GM21786 (cell line): ENCODE results near the gene ATP10D.
"Not testable (repeated sequence)": the region's sequence is repeated elsewhere in the genome, so short reads cannot be mapped to it uniquely, and the experiment has no call there.

Experiments used
- ATAC-seq: cut with Tn5 transposase; IDR thresholded peaks from one replicate; pipeline ENCODE4 v1.9.1; 2021; ENCODE audit not compliant: unreplicated experiment

ATP10D gene

DNA sequence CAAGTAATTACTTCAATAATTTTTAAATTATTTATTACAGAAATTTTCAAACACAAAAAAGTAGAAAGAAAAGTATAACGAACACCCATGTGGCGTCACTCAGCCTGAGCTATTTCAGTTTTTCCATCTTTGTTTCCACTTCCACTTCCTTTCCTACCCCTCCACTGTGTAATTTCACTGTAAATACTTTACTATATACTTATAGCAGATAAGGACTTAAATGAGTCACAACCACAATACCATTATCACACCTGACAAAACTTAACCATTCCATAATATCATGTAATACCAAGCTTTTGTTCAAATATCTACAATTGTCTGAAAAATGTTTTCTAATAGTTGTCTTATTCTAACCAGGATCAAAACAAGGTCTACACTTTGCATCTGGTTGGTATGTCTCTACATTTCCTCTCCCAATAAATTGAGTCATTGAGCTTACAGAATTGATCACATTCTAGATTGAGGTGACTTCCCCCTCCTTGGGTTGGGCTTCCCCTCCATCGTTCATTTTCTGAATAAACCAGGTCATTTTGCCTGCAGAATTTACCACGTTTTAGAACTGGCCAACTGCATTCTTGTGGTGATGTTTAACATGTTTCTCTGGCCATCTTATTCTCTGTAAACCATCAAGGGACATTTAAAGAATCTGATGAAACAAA, 48.7 kb downstream of the ATP10D start:
- no peak for ATAC-seq

DNA sequence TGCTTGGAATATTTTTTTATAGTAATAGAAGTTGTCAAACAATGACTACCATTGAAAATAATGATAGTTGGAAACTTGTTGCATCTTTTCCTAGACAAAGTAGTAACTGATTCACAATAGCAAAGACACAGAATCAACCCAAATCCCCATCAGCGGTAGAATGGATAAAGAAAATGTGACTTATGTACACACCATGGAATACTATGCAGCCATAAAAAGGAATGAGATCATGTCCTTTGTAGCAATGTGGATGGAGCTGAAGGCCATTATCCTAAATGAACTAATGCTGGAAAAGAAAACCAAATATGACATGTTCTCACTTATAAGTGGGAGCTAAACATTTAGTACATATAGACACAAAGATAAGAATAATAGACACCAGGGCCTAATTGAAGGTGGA, 49.7 kb downstream of the ATP10D start:
- ATAC-seq, result no peak

DNA sequence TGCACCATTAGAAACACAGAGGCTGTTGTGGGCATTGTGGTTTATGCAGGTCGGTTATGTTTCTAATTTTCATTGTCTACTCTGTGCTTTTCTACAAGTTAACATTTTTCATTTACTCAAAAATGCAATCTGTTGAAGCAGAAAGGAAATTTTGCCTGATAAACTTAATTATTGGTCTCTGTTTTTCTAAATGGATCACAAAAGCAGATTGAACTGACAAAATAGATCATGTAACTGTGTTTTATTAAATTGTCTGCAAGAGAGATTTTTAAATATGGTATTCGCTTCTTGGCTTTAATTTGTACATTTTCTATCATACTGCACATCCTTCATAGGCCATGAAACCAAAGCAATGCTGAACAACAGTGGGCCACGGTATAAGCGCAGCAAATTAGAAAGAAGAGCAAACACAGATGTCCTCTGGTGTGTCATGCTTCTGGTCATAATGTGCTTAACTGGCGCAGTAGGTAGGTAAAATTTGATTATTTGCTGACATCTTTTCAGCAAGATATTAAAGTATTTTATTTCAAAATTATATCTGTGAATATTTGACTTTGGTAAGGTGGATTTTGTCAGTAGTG, 50.6 kb downstream of the ATP10D start:
- no peak for ATAC-seq

DNA sequence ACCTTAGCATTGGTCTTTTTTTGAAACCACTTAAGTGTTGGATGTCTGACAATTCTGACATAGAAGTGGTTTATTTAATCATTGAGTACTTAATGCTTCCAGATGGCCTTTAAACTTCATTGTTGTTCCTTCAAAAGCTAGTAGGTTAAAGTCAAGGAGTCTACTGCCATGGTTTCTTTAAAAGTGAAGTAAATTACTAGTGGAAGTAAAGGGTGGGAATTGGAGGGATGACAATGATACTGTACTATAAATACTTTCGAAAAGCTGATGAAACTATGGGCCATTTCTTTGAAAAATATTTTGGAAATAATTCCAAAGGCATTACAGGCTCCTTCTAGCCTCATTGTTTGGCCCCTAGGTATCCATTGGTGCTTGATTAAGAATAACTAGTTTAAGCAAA, 51.9 kb downstream of the ATP10D start:
- no peak for ATAC-seq

DNA sequence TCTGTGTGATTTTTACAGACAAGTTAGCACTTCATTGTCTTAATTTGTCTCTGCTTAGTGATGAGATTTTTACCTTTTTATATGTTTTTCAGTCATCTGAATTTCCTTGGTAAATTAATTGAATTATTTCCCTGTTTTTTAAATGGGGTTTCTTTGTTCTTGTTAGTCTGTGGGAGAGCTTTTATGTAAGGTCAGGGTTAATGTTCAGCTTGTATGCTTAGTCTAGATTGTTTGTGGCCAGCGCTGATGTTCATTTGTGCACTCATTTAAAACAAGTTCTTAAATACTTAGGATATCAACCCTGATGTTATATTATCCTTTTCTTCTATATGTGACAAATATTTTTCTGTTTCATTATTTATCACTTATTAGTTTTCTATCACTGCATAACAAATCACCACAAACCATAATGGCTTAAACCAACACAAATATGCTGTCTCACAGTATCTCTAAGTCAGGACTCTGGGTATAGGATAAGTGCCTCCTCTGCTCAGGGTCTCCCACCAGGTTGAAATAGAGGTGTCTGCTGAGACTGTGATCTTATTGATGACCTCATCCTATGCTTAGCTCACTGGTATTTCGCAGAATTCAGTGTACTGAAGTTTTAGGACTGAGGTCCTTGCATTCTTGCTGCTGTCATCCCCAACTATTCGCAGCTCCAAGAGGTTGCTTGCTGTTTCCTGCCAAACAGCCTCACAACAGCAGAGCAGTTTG, 53.2 kb downstream of the ATP10D start:
- ATAC-seq, result no peak

DNA sequence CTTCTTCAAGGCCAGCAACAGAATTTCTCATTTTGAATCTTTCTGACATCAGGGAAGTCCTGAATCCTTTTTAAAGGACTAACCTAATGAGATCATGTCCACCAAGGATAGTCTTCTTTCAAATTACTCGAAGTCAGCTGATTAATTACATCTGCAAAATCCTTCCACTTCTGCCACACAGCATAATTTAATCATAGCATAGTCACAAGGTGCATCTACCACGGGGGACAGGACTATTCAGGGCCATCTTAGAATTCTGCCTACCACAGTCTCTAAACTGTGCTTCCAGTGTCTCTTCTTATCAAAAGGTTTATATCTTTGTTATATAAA, 53.7 kb downstream of the ATP10D start:
- ATAC-seq, result no peak

DNA sequence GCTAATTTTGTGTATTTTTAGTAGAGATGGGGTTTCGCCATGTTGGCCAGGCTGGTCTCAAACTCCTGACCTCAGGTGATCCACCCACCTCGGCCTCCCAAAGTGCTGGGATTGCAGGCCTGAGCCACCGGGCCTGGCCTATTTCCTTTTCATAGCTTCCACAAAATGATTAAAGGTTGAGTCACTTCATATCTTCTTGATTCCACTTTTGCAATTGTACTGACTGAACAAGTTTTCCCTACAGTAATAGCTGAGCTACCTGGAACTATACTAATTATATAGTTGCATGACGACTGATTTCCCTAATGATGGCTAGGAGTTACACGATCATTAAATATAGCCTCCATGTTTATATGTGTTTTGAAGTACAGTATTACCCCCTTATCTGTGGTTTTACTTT, 57.6 kb downstream of the ATP10D start:
- ATAC-seq, result not testable (repeated sequence)

DNA sequence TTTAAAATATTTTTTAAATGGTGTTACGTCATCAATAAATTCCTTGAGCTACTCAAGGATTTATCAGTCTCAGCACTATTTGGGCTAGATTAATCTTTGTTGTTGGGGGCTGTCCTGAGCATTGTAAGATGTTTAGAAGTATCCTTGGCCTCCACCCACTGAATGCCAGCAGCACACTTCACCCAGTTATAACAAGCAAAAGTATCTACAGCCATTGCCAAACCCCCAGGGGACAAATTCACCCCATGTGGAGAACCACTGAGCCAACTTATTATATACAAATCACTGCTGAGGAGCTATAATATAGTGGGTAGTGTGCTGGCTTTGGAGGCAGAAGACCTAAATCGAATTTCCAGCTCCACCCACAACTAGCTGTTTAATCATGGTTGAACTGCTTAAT, 58.3 kb downstream of the ATP10D start:
- ATAC-seq, result no peak

DNA sequence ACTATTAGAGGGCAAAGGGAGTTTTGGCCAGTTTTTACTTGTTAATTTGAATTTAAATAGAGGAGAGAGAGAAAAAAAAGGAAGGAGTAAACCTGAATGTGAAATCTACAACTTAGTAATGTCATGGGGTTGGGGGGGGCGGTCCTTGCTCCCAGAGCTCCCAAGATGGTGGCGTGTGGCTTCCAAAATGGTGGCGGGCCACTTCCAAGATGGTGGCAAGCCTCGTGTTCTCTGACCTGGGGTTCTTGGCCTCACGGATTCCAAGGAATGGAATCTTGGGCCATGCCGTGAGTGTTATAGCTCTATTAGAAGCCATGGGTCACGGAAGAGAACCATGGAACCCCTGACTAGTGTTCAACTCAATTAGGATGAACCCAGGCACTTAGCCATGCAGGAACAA, 65.3 kb downstream of the ATP10D start:
- not testable (repeated sequence) for ATAC-seq

DNA sequence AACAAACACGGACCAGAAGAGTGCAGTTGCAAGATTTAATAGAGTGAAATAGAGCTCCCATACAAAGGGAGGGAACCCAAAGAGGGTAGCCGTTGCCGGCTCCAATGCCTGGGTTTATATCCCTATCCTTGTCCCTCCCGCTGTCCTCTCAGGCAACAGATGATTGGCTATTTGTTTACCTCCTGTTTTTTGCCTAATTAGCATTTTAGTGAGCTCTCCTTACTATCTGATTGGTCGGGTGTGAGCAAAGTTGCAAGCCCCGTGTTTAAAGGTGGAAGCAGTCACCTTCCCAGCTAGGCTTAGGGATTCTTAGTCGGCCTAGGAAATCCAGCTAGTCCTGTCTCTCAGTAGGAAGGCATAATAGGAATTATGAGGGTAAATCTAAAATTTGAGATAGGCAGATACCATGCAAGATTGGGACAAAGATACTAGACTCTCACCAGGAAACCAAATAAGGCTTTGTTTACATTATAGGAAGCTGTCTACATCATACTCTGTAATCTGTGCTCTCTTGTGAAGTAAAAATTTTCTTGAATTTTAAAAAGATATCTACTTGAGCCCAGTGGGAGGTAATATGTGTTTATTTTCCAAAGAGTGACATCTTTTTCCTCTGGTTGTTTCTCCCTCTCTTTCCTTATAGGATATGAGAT, 65.9 kb downstream of the ATP10D start:
- ATAC-seq, result no peak

DNA sequence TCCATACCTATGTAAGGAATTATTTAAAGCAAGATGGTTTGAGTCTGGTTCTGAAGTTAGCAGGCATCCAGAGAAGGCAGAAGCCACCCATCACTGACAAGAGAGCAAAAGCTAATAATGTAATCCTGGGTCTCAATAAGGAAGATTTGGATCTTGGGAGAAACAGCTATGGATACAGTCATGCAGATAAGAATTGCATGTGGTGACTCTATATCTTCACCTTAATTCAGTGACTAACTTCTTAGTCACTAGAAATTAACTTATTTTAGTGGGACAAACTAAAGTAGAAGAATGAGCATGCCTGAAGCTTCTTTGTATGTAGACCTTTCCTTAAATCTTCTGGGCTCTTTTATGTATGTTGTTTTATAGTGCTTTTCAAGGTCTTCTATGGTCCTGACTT, 66.6 kb downstream of the ATP10D start:
- ATAC-seq, result no peak

DNA sequence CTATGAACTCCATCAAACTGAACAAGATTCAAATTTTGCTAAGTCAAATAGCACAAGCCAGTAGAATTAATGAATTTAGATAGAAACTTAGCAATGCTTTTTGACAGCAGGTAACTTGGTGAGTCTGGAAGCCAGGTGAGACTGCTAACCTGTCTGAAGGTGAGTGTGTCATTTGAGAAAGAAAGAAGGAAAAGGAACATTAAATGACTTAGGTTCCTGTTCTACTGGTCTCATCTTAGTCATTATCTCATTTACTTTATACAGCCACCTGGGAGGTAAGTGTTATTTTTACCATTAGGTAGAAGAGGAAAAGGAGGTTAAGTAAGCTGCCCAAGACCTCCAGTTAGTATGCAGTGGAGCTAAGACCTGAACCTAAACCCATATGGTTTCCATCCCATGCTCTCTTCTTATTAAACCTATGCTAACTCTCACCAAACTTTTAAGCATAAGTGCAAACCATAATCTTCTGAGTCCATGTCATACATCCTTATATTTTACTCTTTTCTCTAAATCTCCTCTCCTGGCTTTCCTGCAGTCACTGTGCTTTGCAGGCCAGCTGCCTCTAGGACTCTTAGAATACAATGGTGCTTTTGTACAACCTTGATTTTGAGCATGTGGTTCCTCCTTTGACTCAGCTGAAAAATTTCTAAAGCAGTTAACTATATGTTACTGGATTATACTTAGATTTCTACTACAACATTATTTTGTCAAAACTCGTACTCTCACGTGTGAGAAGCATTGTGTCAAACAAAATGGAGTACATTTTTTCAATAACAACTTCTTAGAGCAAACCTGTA, 68.5 kb downstream of the ATP10D start:
- no peak for ATAC-seq

DNA sequence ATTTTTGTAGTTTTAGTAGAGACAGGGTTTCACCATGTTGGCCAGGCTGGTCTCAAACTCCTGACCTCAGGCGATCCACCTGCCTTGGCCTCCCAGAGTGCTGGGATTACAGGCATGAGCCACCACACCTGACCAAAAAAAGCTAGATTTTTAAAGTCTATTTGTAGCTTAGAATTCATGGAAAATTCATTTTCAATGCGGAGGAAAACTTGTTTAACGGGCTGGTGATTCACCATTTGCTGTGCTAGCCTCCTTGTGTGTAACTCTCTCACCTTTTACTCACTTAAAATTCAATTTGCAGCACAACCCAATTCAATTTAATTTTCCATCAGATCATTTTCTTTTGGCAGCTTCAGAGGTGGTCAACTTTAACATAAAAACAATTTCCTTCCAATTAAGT, 70.8 kb downstream of the ATP10D start:
- ATAC-seq, result not testable (repeated sequence)

DNA sequence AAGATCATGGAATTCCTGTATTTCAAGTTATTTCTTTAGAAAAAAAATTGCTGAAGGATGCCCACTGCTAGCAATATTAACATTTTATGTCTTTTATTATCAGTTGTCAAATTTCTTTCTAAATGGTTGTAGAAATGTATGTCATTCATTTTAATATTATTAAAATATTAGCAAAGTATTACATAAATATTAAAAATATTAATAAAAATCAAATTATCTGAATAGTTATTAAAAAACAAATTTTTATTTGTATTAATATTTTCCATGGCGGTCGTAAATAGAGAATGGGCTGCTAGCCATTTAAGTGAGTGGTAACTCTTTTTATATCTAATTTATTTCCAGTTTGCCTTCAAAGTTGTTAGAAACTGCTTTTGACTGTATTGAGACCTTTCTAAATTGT, 72.2 kb downstream of the ATP10D start:
- no peak for ATAC-seq

DNA sequence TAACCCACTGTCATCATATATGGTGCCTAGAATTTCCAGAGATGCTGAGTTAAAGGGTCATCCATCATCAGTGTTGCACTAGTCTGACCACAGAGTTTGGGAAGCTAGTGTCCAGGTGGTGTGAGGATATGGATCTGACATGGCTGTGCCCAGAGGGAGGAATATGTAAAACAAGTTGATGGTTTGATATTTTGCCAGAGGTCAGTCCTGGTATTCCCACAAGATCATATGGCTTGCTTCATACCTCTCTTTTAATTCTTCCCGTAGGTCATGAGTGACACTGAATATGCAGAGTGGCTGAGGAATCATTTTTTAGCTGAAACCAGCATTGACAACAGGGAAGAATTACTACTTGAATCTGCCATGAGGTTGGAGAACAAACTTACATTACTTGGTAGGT, 75.6 kb downstream of the ATP10D start:
- ATAC-seq, result no peak

DNA sequence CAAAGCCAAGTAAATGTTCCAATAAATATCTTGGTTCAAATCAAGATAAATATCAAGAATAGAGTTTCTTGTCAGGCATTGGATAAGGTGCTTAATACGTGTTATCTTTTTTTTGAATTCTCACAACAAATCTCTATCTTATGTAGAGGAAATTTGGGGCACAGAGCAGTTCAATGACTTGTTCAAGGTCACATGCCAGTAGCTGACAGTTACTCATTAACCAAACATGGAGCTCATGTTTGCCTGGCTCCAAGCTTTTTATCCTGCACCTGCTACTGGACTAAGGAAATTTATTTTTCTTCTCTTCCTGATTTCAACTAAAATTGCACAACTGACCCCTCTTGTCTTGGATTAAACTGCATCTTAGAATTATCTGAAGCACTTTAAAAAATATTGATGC, 76.3 kb downstream of the ATP10D start:
- ATAC-seq, result no peak

DNA sequence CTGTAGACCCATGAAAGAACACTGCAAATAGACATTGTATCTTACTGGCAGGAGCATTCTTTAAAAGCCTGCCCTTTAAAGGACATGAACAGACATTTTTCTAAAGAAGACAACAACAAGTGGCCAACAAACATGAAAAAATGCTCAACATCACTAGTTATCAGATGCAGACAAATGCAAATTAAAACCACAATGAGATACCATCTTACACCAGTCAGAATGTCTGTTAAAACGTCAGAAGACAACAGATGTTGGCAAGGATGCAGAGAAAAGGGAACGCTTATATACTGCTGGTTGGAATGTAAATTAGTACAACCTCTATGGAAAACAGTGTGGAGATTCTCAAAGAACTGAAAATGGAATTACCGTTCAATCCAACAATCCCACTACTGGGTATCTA, 77.2 kb downstream of the ATP10D start:
- no peak for ATAC-seq

DNA sequence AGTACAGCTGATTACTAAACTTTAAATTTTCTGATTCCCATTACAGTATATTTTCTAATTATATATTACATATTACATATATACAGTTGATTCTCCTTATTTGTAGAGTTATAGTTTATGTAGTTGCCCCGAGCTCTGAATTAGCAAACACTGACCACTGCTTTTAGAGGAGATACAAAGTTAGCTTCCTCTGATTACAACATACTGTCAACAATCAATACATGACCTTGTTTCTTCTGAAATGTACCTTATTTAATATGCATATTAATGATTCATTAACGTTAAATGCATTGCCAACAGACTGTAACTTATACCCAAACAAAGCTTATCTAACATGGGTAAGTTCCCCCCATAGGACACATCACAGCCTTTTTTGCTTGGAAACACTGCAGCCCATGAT, 81.5 kb downstream of the ATP10D start:
- no peak for ATAC-seq

DNA sequence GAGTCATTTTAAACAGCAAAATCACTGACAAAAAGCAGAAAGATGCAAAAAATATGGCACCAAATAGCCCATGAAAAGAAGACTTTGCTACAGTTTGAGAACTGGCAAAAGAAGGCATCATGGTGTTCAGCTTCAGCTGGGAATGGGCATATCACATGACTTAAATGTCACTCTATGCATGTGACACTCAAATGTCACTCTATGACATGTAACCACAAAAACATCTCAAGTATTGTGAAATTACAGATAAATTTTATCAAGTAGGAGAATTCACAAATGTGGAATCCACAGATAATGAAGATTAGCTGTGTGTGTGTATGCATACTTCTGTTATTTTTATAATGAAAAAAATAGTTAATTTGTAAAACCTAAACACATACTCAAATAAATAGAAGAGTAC, 81.9 kb downstream of the ATP10D start:
- ATAC-seq, result no peak

DNA sequence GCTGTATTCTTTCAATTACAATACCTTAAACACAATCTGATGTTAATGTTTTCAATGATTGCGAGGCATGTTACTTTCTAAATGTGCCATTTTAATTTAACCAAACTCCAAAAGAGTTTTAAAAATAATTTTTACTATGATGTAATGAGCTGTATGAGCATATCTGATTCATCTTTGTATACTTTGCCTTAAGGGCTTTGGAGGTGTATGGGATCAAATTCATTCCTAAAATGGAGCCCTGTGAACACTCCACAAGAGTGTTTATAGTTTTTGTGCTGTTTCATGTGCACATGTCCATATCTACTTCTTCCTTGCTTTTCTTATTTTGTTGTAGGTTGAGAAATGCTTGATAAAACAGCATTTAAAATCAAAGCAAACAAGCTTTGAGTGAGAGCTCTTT, 82.4 kb downstream of the ATP10D start:
- no peak for ATAC-seq

DNA sequence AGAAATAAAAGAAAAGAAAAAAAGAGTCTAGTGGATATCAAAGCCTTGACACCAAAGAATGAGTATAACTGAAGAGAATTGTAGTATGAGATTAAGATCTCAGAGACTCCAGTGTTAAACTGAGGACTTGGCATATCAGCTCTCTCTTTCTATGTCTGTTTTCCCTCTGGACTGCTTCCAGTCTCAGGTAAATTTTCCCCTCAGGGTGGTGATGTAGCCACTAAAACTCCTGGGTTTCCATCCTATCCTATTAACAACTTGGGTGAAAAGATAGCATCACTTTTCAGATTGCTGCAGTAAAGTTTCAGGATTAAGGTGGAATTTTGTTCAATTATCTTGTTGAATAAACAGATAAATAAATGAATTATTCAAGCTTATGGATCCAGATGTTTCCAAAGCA, 85.7 kb downstream of the ATP10D start:
- no peak for ATAC-seq
